ENCODE data around the gene ZNF487. TPM values are rescaled to one million over a fixed set of nuclear protein-coding genes. Genes with fewer than 3 reads are reported as not detected.

The ZNF487 gene
- total and polyA plus RNA-seq, 8 donors: 0.45 to 11.0 (median 4.5) TPM

DNA sequence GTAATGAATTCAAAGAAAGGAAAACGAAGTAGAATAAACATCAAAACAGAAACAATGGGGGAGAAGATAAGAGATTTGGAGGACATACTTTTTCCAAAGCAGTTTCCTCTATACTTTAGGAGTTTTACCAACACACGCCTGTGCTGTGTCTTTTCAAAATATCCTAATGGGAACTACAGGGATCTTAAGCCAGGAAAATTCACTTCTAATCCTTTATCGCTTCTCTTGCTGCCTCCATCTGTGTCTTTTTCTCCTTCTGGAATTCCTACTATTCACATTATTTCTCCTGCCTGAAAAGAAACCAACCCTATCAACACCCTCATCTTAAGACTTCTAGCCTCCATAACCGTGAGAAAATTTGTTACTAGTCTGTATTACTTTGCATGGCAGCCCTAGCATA lies 34.7 kb upstream of the ZNF487 start:
- TF ChIP-seq, protein P1, sequence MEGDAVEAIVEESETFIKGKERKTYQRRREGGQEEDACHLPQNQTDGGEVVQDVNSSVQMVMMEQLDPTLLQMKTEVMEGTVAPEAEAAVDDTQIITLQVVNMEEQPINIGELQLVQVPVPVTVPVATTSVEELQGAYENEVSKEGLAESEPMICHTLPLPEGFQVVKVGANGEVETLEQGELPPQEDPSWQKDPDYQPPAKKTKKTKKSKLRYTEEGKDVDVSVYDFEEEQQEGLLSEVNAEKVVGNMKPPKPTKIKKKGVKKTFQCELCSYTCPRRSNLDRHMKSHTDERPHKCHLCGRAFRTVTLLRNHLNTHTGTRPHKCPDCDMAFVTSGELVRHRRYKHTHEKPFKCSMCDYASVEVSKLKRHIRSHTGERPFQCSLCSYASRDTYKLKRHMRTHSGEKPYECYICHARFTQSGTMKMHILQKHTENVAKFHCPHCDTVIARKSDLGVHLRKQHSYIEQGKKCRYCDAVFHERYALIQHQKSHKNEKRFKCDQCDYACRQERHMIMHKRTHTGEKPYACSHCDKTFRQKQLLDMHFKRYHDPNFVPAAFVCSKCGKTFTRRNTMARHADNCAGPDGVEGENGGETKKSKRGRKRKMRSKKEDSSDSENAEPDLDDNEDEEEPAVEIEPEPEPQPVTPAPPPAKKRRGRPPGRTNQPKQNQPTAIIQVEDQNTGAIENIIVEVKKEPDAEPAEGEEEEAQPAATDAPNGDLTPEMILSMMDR (IDR thresholded peaks at IDR 0.05): no peak
- TF ChIP-seq POLR2A (IDR thresholded peaks at IDR 0.05) (no peak), POLR2AphosphoS5 (IDR thresholded peaks at IDR 0.05) (no peak), EP300 (IDR thresholded peaks at IDR 0.05) (no peak)
- peaks cover 74 to 97% (median 87%) of the 10 kb centered on the region in 4 donors for H3K4me1 ChIP-seq
- intact Hi-C loops (cut with DNase I; ENCODE audit: low total_unique reads): no loop called here
- DNase-seq: no peak
- peak overlapping the region in 2 of 5 donors; percentile 10 to 15 for H3K27ac ChIP-seq
- H3K4me3 ChIP-seq: no peak overlapping the region
- H3K36me3 ChIP-seq: peaks cover 4 to 11% (median 9%) of the 10 kb centered on the region in 4 donors
- 30 to 49% (median 34%) methylated on average over 4 of the region's 4 CpGs for WGBS, 5 donors
- no peaks in the 10 kb centered on the region for H3K9me3 ChIP-seq
- no peaks in the 10 kb centered on the region for H3K27me3 ChIP-seq

DNA sequence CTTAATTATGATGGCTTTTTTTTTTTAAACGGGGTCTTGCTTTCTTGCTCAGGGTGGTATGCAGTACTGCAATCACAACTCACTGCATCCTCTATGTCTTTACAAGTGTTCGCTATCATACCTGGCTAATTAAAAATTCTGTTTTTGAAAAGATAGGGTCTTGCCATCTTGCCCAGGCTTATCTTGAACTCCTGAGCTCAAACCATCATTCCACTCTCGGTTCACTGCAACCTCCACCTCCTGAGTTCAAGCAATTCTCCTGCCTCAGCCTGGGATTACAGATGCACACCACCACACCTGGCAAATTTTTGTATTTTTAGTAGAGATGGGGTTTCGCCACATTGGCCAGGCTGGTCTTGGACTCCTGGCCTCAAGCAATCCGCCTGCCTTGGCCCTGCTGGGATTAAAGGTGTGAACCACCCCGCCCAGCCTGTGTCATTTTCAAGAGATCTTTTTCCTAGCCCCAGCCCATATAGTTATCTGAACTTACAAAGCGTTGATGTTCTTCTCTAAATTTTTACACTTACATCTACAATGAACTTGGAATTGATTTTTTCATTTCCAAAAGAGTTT lies 33.9 kb upstream of the ZNF487 start:
- H3K27me3 ChIP-seq: no peaks in the 10 kb centered on the region
- TF ChIP-seq POLR2A (IDR thresholded peaks at IDR 0.05) (no peak), POLR2AphosphoS5 (IDR thresholded peaks at IDR 0.05) (no peak), EP300 (IDR thresholded peaks at IDR 0.05) (no peak)
- TF ChIP-seq, protein P1 (IDR thresholded peaks at IDR 0.05): no peak
- H3K27ac ChIP-seq: peak overlapping the region in 2 of 5 donors; percentile 15 to 43
- no peak overlapping the region for H3K4me3 ChIP-seq
- no peak for DNase-seq
- peaks cover 69 to 89% (median 81%) of the 10 kb centered on the region in 4 donors for H3K4me1 ChIP-seq
- peaks cover 4 to 11% (median 9%) of the 10 kb centered on the region in 4 donors for H3K36me3 ChIP-seq
- intact Hi-C loops (cut with DNase I; ENCODE audit: low total_unique reads): no loop called here
- 61 to 79% (median 69%) methylated on average over 7 of the region's 7 CpGs for WGBS, 5 donors
- no peaks in the 10 kb centered on the region for H3K9me3 ChIP-seq

DNA sequence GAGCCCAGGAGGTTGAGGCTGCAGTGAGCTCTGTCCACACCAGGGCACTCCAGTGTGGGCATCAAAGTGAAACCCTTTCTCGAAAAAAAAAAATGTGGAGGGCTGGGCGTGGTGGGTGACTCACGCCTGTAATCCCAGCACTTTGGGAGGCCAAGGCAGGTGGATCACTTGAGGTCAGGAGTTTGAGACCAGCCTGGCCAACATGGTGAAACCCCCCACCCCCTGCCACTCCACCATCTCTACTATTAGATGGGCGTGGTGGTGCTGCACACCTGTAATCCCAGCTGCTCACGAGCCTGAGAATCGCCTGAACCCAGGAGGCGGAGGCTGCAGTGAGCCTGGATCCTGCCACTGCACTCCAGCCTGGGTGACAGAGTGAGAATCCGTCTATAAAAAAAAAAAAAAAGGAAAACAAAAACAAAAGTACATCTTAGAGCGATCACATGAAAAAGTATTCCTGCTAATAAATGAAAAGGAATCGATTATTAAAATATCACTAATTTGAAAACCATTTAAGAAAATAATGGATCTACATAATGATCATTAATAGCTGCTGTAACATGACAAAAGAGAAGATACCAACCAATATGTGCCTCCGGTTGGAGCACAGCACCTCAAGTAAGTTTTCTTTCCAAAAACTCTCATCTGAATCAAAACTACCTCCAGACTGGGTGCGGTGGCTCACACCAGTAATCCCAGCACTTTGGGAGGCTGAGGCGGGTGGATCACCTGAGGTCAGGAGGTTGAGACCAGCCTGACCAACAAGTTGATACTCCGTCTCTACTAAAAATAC lies 32.8 kb upstream of the ZNF487 start:
- no peak for TF ChIP-seq POLR2AphosphoS5 (IDR thresholded peaks at IDR 0.05)
- no peak for TF ChIP-seq EP300 (IDR thresholded peaks at IDR 0.05)
- TF ChIP-seq POLR2A (IDR thresholded peaks at IDR 0.05): no peak
- TF ChIP-seq, protein P1 (IDR thresholded peaks at IDR 0.05): no peak
- H3K4me1 ChIP-seq: peaks cover 58 to 78% (median 72%) of the 10 kb centered on the region in 4 donors

DNA sequence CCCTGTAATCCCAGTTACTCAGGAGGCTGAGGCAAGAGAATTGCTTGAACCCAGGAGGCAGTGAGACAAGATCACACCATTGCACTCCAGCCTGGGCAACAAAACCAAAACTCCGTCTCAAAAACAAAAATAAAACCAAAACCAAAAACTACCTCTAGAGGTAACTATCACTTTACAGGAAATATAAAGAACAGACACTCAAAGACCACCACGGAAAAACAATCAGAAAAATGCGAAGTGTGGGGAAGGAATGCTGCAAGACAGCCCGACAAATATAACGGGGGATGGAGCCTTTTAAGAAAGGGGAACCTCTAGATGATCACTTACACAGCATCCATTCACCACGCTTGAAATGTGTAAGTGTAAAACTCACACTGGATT lies 32.2 kb upstream of the ZNF487 start:
- Histone ChIP-seq H3K9me3 (no peaks in the 10 kb centered on the region), H3K4me1 (peaks cover 54 to 75% (median 68%) of the 10 kb centered on the region in 4 donors), H3K4me3 (peak overlapping the region in 2 of 4 donors; percentile 19 to 91), H3K27ac (peak overlapping the region in 4 of 5 donors; percentile 36 to 100 (median 76)), H3K27me3 (no peaks in the 10 kb centered on the region), H3K36me3 (peaks cover 1 to 4% (median 3%) of the 10 kb centered on the region in 4 donors)
- no peak for TF ChIP-seq POLR2AphosphoS5 (IDR thresholded peaks at IDR 0.05)
- no peak for TF ChIP-seq EP300 (IDR thresholded peaks at IDR 0.05)
- TF ChIP-seq, protein P1 (IDR thresholded peaks at IDR 0.05): no peak
- no peak for TF ChIP-seq POLR2A (IDR thresholded peaks at IDR 0.05)
- DNase-seq: no peak
- WGBS, 5 donors: 37 to 52% (median 50%) methylated on average over 6 of the region's 6 CpGs
- intact Hi-C loops (cut with DNase I; ENCODE audit: low total_unique reads): no loop called here

More for the DNA sequence above, 32.8 kb upstream of the ZNF487 start:
- peaks cover 4 to 9% (median 8%) of the 10 kb centered on the region in 4 donors for H3K36me3 ChIP-seq
- 41 to 52% (median 48%) methylated on average over 14 of the region's 14 CpGs for WGBS, 5 donors
- H3K9me3 ChIP-seq: no peaks in the 10 kb centered on the region
- no peaks in the 10 kb centered on the region for H3K27me3 ChIP-seq
- intact Hi-C loops (cut with DNase I; ENCODE audit: low total_unique reads): no loop called here
- peak overlapping the region in 2 of 4 donors; percentile 19 to 91 for H3K4me3 ChIP-seq
- peak overlapping the region; percentile 2 to 100 (median 52) for H3K27ac ChIP-seq
- DNase-seq: no peak
